MM.1S (cell line): ENCODE measurements around the gene MRPS14.

ENCODE experiments used
- EZH2 ChIP-seq: fragments of 300-600 bp; sonication (generic); optimal IDR thresholded peaks from 2 replicates; pipeline ENCODE3; 2017; ENCODE audit warnings: low read depth, mild to moderate bottlenecking, antibody characterized with exemption, low read length, mixed read lengths
- EZH2phosphoT487 ChIP-seq: fragments of 300-600 bp; sonication (generic); IDR thresholded peaks from 2 replicates; pipeline ENCODE4 v1.6.1; 2018; ENCODE audit warnings: antibody characterized with exemption, low read length
- TF ChIP-seq, protein P1 (sequence below): fragments of 300-600 bp; sonication (generic); IDR thresholded peaks from 2 replicates; pipeline ENCODE4 v1.5.1; 2016; ENCODE audit warnings: antibody characterized with exemption, low read length, mixed read lengths

DNA sequence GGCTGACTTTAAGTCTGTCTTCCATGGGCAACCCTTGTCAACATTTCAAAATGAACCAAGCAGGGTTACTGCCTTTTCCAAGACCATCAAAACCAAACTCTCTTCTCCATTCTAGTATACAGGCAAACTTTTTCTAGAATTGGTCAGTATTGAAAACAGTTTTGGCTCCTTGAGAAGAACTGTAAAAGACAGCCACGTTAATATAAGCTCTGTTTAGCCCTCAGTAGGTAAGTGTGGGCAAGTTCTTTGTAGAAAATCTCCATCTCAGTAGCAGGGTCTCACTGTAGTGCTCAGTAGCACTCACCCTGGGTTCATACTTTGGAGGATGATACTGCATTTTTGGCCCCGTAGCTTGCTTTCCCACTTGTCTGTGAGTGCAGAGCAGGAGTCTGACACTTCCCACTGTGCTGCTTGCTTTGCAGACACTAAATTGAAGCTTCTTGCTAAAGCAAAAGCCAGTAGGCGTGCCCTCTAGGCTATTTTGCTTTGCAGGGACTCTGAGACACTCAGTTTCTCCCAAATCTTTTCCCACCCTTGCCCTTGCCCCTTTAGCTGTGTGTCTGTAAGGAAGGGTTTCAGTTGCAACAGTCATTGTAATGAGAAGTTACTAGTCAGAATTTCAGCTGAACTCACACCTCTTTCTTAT lies 57.7 kb downstream of the MRPS14 start:
- TF ChIP-seq, protein P1, sequence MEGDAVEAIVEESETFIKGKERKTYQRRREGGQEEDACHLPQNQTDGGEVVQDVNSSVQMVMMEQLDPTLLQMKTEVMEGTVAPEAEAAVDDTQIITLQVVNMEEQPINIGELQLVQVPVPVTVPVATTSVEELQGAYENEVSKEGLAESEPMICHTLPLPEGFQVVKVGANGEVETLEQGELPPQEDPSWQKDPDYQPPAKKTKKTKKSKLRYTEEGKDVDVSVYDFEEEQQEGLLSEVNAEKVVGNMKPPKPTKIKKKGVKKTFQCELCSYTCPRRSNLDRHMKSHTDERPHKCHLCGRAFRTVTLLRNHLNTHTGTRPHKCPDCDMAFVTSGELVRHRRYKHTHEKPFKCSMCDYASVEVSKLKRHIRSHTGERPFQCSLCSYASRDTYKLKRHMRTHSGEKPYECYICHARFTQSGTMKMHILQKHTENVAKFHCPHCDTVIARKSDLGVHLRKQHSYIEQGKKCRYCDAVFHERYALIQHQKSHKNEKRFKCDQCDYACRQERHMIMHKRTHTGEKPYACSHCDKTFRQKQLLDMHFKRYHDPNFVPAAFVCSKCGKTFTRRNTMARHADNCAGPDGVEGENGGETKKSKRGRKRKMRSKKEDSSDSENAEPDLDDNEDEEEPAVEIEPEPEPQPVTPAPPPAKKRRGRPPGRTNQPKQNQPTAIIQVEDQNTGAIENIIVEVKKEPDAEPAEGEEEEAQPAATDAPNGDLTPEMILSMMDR: no peak
- no peak for TF ChIP-seq EZH2
- no peak for TF ChIP-seq EZH2phosphoT487
